ENCODE data around the gene TMEM215.

The TMEM215 gene

DNA sequence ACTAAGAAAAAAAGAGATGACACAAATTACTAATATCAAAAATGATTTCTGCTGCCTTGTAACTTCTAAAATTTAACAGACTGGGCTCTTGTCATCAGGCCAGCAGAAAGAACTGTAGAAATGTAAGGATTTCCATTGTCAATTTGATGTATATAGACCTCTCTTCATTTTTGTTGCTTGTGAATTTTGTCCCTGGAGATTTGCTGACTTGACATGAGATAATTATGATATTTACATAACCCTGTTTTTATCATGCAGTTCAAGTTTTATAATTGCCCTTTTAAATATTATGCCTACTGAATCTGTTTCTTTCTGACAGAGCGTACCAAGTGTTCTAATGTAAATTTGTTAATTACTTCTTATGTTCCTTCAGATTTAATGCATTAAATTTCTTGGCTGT, 23.9 kb downstream of the TMEM215 start:
- TF ChIP-seq, protein P1, sequence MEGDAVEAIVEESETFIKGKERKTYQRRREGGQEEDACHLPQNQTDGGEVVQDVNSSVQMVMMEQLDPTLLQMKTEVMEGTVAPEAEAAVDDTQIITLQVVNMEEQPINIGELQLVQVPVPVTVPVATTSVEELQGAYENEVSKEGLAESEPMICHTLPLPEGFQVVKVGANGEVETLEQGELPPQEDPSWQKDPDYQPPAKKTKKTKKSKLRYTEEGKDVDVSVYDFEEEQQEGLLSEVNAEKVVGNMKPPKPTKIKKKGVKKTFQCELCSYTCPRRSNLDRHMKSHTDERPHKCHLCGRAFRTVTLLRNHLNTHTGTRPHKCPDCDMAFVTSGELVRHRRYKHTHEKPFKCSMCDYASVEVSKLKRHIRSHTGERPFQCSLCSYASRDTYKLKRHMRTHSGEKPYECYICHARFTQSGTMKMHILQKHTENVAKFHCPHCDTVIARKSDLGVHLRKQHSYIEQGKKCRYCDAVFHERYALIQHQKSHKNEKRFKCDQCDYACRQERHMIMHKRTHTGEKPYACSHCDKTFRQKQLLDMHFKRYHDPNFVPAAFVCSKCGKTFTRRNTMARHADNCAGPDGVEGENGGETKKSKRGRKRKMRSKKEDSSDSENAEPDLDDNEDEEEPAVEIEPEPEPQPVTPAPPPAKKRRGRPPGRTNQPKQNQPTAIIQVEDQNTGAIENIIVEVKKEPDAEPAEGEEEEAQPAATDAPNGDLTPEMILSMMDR (IDR thresholded peaks at IDR 0.05; ENCODE audit: low read depth, low read length) = no peak
- no peak overlapping the region for H3K4me3 ChIP-seq (ENCODE audit: low read depth, low read length)

DNA sequence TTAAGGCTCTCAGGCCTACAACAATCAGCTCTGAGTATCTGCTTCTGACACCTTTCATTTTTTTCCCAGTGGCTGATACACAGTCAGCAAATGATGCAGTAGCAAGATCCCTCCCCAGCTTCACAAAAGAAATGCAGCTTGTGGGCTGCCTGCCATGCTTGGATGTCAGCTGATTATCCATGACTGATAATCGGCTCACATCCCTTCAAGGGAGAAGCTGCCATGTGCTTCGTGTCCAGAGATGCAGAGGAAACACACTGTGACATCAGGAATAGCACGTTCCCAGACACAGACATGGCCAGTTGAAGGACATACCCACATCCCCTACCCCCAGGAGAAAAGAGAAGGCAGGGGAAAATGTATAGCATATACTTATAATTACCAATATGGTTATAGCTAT, 27.9 kb downstream of the TMEM215 start:
- TF ChIP-seq, protein P1 (IDR thresholded peaks at IDR 0.05; ENCODE audit: low read depth, low read length) = no peak

DNA sequence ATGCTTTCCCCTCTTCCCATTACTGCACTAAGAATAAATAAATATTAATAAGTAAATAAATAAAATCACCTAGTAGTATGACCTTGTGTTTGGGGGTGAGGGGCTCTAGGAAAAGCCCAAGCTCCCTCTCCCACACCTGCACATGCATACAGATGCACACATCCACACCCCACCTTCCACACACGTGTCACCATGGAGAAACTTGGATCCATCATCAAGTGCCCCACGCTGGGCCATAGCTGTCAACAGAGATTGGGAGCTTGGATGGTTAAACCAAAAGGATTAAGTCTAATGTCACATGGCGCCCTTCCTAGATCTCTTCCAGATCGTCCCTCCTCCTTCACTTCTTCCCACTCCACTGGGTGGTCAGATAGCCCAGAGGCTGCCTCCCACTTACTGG, 37.0 kb downstream of the TMEM215 start:
- TF ChIP-seq, protein P1 (IDR thresholded peaks at IDR 0.05; ENCODE audit: low read depth, low read length) = no peak
- no peak overlapping the region for H3K4me3 ChIP-seq (ENCODE audit: low read depth, low read length)

More for the DNA sequence above, 27.9 kb downstream of the TMEM215 start:
- H3K4me3 ChIP-seq (ENCODE audit: low read depth, low read length) = no peak overlapping the region

DNA sequence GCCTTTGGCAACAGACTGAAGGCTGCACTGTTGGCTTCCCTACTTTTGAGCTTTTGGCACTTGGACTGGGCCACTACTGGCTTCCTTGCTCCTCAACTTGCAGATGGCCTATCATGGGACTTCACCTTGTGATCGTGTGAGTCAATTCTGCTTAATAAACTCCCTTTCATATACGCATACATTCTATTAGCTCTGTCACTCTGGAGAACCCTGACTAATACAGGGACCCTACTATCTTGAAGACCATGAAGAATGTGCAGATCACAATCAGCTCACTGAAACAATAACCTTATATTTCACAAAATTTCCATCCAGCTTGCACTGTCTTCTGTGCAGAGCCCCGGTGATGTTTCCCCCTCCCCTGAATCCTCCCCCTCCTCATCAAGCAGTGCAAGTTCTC, 39.8 kb downstream of the TMEM215 start:
- TF ChIP-seq, protein P1 (IDR thresholded peaks at IDR 0.05; ENCODE audit: low read depth, low read length) = no peak
- H3K4me3 ChIP-seq (ENCODE audit: low read depth, low read length) = no peak overlapping the region

DNA sequence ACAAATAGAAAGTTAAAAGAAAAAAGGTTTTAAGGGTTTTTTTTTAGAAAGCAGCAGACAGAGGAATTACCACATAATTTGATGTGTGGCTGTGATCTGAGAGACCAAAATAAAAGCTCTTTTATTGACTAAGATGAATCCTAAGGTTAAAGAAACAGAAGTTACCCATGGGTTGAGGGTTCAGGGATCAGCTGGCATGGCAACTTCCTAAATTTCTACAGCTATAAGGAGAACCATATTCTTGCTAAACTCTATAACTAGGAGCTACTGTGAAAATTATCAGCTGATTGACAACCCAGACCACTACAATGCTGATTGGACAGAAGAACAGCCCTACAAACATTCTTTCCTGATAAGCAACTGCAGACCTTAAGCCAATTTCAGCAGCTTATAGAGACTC, 40.2 kb downstream of the TMEM215 start:
- TF ChIP-seq, protein P1 (IDR thresholded peaks at IDR 0.05; ENCODE audit: low read depth, low read length) = no peak
- H3K4me3 ChIP-seq (ENCODE audit: low read depth, low read length) = no peak overlapping the region

DNA sequence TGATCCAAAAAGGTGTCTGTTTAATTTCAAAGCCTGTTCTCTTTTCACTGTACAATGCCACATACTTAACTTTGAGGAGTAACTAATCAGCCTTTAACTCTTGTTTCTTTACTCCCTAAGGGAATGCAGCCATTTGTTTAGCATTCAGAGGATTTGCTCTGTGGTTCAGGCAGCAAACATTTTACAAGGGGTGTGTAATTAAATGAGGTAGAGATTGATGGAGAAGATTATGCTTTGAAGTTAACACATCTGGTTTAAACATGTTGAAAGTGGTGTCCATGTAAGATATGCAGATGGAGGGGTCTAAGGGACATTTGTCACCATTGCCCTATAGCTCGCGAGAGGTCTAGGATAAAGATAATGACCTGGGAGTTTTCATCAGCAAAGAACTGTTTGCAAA, 41.9 kb downstream of the TMEM215 start:
- TF ChIP-seq, protein P1 (IDR thresholded peaks at IDR 0.05; ENCODE audit: low read depth, low read length) = no peak
- H3K4me3 ChIP-seq (ENCODE audit: low read depth, low read length) = no peak overlapping the region

DNA sequence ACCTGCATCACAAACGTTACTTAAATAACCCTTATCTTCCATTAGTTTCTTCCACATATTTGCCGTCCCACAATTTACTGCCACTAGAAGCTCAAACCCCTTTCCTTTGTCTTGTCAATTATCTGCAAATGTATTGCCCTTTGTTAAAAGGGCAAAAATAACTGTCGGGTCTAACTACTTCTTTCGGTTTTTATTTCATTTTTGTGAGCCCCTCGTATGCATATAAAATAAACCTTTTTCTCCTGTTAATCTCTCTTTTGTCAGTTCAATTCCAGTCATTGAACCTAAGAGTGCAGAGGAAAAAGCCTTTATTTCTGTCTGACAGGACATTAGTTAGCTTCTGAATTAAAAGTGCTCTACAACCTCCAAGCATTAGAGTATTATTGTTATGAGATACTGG, 45.5 kb downstream of the TMEM215 start:
- no peak overlapping the region for H3K4me3 ChIP-seq (ENCODE audit: low read depth, low read length)
- TF ChIP-seq, protein P1 (IDR thresholded peaks at IDR 0.05; ENCODE audit: low read depth, low read length) = no peak
